ENCODE results near the gene OXCT1.
"Not testable (repeated sequence)": the region's sequence is repeated elsewhere in the genome, so short reads cannot be mapped to it uniquely, and the experiment has no call there.

The OXCT1 gene

GRCh38 chr5:41821051-41821450 is 49.2 kb downstream of the OXCT1 start:
- no peak for DNase-seq

GRCh38 chr5:41820150-41820549 is 50.1 kb downstream of the OXCT1 start:
- DNase-seq = no peak

DNA sequence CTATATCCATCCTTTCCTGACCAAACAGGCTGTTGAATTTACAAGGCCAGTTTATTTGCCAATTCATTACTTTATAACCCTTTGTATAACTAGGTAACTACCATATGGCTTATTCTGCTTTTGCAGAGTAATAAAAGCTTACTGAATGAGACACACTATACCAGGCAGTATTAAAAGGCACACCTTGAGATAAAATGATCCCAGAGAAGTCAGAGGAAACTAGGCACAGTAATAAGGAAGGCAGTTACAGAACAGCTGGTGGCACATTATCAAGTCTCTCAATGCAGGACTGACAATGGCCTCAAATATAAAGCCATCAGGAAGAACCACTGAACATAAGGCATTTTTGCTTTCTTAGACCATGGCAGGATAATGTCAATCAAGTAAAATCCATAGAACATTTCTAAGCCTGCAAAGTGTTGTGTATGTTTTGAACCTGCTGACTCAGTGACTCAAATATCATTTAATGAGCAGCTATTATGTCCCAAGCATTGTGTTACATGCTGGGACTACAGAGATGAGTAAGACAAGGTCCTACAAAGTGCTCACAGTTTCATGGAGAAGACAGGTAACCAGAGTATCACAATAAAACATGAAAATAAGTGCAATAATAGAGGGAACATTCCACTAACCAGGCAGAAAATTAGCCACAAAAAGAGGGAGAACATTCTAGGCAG is 52.5 kb downstream of the OXCT1 start:
- no peak for DNase-seq

DNA sequence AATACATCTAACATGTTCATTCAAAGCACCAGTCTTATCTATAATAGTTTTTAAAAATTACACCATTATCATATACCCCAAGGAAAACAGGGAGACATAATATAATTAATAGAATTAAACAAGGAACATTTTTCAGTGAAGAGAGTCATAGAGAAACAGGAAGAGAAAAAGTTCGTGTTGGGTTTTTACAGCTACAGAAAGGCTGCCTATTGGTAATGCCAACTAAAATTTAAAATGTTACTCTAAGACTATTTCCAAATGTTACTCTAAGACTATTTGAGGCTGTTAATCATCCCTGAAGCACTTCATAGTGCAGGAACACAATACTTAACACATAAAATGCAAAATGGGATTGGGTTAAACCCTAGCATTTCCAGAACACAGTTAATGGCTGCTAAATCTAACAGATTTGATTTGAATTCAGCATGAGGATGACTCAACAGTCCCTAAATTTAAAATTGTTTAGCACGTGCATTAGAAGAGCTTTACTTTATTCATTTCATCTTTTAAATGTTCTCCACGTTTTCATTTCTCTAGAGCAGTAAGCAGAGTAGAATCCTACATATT is 54.5 kb downstream of the OXCT1 start:
- DNase-seq = no peak

GRCh38 chr5:41815261-41815660 is 55.0 kb downstream of the OXCT1 start:
- no peak for DNase-seq

DNA sequence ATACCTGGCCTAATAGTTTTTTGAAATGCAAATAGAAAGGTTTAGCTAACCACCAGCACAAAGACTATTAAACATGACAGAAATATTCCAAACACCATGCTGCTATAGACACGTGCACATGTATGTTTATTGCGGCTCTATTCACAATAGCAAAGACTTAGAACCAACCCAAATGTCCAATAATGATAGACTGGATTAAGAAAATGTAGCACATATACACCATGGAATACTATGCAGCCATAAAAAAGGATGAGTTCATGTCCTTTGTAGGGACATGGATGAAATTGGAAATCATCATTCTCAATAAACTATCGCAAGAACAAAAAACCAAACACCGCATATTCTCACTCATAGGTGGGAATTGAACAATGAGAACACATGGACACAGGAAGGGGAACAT is 55.9 kb downstream of the OXCT1 start:
- DNase-seq = not testable (repeated sequence)

- DNase-seq = no peak
Measured at GRCh38 chr5:41812156-41812555, 58.1 kb downstream of the OXCT1 start.

- DNase-seq = no peak
Measured at GRCh38 chr5:41809128-41809527, 61.1 kb downstream of the OXCT1 start.

GRCh38 chr5:41808294-41808693 is 61.9 kb downstream of the OXCT1 start:
- DNase-seq = no peak

- no peak for DNase-seq
Measured at GRCh38 chr5:41797662-41798061, 72.6 kb downstream of the OXCT1 start.

DNA sequence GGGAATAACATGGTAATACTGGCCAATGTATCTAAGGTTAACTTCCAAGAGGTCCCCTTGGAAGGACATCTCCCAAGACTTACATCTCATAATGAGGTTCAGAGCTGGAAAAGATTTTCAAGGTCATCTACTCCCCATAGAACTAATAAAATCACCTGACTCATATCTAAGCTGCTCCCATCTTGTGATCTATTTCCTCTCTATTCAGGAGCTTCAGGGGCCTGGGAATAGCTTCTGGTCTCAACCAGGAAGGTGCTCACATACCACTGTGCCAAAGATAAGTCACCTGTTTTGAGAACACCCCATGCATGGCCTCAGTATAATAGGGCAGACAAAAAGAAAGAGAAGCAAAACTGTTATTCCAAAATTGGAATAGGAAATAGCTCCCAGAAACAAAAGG is 74.2 kb downstream of the OXCT1 start:
- no peak for DNase-seq

DNA sequence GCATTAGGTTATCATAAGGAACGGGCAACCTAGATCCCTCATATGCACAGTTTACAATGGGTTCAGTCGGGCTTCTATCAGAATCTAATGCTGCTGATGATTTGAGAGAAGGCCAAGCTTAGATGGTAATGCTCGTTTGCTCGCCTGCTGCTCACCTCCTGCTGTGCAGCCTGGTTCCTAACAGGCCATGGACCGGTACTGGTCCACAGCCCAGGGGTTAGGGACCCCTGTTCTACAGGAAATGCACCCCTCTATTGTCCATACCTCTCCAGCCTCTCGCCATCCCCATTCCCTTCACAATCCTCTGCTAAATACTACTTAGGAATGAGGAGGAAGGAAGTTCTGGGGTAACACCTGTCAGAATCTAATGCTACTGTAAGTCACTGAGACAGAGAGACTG is 75.1 kb downstream of the OXCT1 start:
- DNase-seq = no peak

- DNase-seq = no peak
Measured at GRCh38 chr5:41794471-41794870, 75.8 kb downstream of the OXCT1 start.

DNA sequence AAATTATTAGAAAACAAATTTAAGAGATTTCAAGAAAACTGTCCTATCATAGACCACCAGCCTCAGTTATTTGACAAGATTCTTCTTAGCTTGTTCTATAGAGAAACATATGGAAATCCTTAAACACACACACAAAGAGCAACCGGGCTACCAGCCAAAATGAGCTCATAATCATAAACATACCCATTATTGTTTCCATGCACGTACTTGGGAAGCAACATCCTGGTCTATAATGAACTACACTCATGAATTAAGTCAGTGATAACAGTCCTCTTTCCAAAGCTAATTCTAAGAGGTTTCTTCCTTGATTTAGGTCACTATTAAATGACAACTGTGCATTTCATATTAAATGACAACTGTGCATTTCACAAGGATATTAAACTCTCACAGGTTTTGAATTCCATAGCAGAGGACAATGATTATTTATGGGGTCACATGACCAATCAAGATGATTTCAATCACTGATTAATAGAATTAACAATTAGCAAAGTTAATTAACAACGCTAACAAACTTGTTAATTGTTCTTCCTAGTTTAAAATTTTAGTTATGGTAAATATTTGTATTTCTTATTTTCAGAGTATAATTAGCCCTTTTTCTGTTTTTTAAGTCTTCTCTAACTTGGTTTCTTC is 77.0 kb downstream of the OXCT1 start:
- DNase-seq = no peak

DNA sequence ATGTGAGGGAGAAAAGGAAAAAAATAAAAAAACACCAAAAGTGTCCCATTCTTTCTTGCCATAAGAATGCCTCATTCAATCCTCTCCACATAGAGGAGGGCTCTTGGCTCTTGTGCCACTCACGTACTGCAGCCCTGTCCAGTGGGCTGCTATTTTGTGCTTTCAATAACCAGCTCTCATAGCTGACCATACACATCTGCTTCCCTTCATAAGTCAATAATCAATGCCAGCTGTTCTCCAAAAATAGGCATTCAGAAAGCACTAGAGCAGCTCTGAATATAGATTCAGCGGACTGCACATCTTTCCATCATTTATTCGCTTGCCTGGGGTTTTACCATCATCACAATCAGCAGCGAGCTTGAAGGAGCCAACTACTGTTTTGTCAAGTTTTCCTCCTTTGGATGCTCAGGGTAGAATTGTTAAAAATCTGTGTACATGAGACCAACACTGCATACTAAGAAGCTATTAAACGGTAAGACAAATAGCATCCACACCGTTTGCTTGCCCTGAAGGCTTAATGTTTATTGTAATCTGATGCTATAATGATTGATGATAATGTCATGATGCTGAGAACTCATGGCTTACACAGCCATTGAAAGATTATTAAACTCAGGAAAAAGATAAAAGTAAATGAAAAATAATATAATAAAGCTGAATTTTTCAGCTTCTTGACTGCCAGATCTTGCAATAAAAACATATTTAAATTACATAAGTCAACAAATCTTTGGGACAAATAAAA is 80.0 kb downstream of the OXCT1 start:
- DNase-seq = no peak

DNA sequence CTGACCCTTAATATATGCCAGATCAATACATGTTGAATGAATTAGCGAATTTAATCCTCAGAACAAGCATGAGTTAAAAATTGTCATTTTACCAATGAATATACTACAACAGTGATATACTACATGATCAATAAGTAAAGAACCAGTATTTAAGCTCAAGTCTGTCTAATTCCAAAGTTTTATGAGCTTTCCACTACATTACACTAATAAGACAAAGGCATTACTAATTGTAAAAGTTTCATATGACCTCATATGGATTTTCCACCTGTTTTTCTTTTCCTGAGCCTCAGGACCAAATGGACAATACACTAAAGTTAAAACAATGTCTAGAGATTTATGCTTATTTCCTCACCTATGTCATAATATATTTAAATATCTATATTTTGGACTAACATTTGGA is 80.8 kb downstream of the OXCT1 start:
- DNase-seq = no peak

DNA sequence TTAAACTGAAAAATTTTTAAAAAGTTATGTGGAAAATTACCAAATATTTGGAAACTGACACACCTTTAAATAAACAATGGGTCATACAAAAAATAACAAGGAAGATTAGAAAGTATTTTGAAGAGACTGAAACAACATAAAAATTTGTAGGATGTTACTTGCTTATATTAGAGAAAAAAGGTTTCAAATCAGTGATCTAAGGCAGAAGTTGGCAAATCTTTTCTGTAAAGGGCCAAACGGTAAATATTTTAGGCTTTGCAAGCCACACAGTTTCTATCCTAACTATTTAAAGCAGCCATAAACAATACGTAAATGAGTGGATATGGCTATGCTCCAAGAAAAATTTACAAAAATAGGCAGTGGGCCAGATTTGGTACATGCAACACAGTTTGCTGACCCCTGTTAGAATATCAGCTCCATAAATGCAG is 81.3 kb downstream of the OXCT1 start:
- DNase-seq = no peak

GRCh38 chr5:41787265-41787664 is 83.0 kb downstream of the OXCT1 start:
- no peak for DNase-seq

- no peak for DNase-seq
Measured at GRCh38 chr5:41785061-41785460, 85.2 kb downstream of the OXCT1 start.

DNA sequence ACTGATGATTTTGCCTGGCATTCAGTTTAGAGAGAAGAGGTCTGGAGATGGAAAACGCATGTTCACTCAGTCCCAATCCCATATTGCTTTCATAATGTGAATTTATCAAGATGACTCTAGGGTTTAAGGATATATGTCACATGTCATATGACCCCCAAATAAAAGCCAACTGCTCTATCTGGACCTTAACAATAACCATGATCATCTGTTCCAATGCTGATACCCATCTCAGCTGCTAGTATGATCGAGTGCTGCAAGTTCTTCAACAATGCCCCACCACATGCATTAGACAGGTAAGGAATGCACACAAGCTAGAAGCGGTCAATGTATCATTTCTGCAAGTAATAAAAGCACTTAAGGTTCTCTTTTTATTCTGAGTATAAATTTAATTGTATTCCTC is 91.8 kb downstream of the OXCT1 start:
- no peak for DNase-seq

DNA sequence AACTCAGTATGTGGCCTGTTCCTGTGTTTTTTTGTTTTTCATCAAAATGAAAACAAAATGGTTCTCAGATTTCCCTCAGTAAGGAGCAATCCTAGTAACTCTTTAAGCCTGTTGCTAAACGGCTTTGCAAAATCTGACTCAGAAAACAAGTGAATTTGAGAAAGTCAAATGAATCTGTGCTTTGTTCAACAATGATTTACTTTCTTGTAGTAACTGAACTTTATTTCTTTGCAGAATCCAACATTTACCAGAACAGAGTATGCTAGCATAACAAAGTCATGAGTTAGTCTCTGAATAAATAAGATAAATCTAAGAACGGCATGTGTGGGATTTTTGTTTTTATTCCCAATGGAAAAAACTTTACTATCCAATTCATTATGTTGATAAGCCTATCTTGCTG is 93.8 kb downstream of the OXCT1 start:
- DNase-seq = no peak

DNA sequence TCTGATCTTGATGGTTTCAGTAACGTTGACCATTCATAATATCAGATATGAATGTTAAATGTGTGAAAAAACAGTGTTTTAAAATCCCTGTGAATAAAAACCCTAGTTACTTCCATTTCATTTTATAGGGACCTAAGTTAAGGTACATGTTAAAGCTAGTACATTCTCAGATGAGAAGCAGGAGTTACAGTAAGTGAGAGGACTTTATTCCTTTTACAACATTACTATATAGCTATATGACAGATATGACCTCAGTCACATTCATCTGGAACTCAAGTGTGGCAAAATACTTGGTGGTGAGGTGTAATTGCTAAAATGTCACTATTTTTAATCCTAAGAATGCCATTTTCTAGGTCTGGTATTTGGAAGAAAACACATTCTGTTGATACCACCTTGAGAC is 96.4 kb downstream of the OXCT1 start:
- no peak for DNase-seq

GRCh38 chr5:41772785-41773442 is 97.3 kb downstream of the OXCT1 start:
- no peak for DNase-seq

Measured in CD4-positive, alpha-beta T cell treated with Interleukin-17A for 4 hours (primary cell).